ENCODE measurements around the gene HBG1.

Gene HBG1

GRCh38 chr11:5239046-5239445 lies 10.6 kb downstream of the HBG1 start:
- H3K9me3 Mint-ChIP-seq = no peaks in the 10 kb centered on the region
- DNase-seq (ENCODE audit: low spot score in 2 of 2) = no peak

DNA sequence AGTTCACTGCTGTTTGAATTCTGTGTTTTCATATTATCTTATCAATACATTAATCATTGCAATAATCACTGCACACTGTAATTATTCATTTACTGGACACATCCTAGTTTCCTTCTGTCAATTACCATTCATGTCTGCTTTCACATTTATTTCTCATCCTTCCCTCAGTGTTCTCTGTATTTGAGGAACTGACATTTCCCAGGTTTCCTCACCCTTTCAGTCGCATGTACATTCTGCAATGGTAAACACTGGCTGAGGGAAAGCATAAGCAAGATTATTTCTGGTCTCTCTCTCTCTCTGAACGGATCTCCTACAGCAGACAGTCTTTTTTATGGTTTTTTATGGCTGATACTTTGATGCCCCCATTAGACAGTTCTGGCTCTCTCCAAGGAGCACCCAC lies 11.2 kb downstream of the HBG1 start:
- Mint-ChIP-seq H3K4me1 (no peaks in the 10 kb centered on the region), H3K36me3 (ENCODE audit: insufficient read depth) (no peaks in the 10 kb centered on the region)

More at GRCh38 chr11:5239046-5239445, 10.6 kb downstream of the HBG1 start:
- Mint-ChIP-seq H3K4me3 (no peak overlapping the region), H3K36me3 (ENCODE audit: insufficient read depth) (no peaks in the 10 kb centered on the region), H3K27me3 (no peaks in the 10 kb centered on the region), H3K27ac (ENCODE audit: low read depth) (no peak overlapping the region), H3K4me1 (no peaks in the 10 kb centered on the region)
- no peak for ATAC-seq (replicated peaks; ENCODE audit: extremely low read depth, poor library complexity, severe bottlenecking)

DNA sequence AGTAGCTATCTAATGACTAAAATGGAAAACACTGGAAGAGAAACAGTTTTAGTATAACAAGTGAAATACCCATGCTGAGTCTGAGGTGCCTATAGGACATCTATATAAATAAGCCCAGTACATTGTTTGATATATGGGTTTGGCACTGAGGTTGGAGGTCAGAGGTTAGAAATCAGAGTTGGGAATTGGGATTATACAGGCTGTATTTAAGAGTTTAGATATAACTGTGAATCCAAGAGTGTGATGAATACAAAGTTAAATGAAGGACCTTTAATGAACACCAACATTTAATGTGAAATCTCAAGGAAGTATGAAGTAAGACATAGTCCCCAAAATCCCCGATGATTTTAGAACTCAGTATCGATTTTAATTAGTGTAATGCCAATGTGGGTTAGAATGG lies 12.2 kb downstream of the HBG1 start:
- ATAC-seq (replicated peaks; ENCODE audit: extremely low read depth, poor library complexity, severe bottlenecking) (no peak), DNase-seq (ENCODE audit: low spot score in 2 of 2) (no peak)
- Mint-ChIP-seq H3K4me3 (no peak overlapping the region), H3K9me3 (no peaks in the 10 kb centered on the region), H3K27ac (ENCODE audit: low read depth) (no peak overlapping the region), H3K27me3 (no peaks in the 10 kb centered on the region), H3K36me3 (ENCODE audit: insufficient read depth) (no peaks in the 10 kb centered on the region), H3K4me1 (no peaks in the 10 kb centered on the region)

More for the DNA sequence above, 11.2 kb downstream of the HBG1 start:
- Mint-ChIP-seq H3K27ac (ENCODE audit: low read depth) (no peak overlapping the region), H3K9me3 (no peaks in the 10 kb centered on the region), H3K27me3 (no peaks in the 10 kb centered on the region), H3K4me3 (no peak overlapping the region)
- DNase-seq (ENCODE audit: low spot score in 2 of 2) = no peak
- no peak for ATAC-seq (replicated peaks; ENCODE audit: extremely low read depth, poor library complexity, severe bottlenecking)

GRCh38 chr11:5235364-5236095 lies 14.1 kb downstream of the HBG1 start:
- Mint-ChIP-seq H3K27ac (ENCODE audit: low read depth) (no peak overlapping the region), H3K4me1 (no peaks in the 10 kb centered on the region), H3K27me3 (no peaks in the 10 kb centered on the region), H3K9me3 (no peaks in the 10 kb centered on the region), H3K4me3 (no peak overlapping the region), H3K36me3 (ENCODE audit: insufficient read depth) (no peaks in the 10 kb centered on the region)
- ATAC-seq (replicated peaks; ENCODE audit: extremely low read depth, poor library complexity, severe bottlenecking) (no peak), DNase-seq (ENCODE audit: low spot score in 2 of 2) (no peak)

- H3K27me3 Mint-ChIP-seq = no peaks in the 10 kb centered on the region
- no peak within 1 kb of the TSS for H3K27ac Mint-ChIP-seq (ENCODE audit: low read depth)
- ATAC-seq (replicated peaks; ENCODE audit: extremely low read depth, poor library complexity, severe bottlenecking) = no peak
- no peak for DNase-seq (ENCODE audit: low spot score in 2 of 2)
- H3K9me3 Mint-ChIP-seq = no peaks in the 10 kb centered on the region
- H3K4me3 Mint-ChIP-seq = no peak within 1 kb of the TSS
- no peaks in the 10 kb centered on the region for H3K4me1 Mint-ChIP-seq
- no peaks in the 10 kb centered on the region for H3K36me3 Mint-ChIP-seq (ENCODE audit: insufficient read depth)
Measured at GRCh38 chr11:5234381-5234834, 15.2 kb downstream of the HBG1 start, which contains the start of gene HBD. Gene HBD (minus strand): TSS chr11:5234483. CDS start chr11:5234433, 50 bp downstream.

- H3K27ac Mint-ChIP-seq (ENCODE audit: low read depth) = no peak overlapping the region
- no peaks in the 10 kb centered on the region for H3K4me1 Mint-ChIP-seq
Measured at GRCh38 chr11:5233307-5233706, 16.4 kb downstream of the HBG1 start.

DNA sequence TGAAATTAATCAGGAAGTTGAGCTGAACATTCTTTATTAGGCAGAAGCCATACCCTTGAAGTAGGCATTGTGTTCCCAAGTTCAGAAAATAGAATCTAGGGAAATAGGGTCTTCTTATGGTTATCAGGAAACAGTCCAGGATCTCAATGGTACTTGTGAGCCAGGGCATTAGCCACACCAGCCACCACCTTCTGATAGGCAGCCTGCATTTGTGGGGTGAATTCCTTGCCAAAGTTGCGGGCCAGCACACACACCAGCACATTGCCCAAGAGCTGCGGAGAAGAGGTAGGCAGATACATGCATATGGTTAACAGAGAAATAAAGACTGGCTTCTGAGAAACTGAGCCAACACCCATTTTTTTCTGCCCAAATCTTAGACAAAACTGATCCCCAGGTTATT lies 16.8 kb downstream of the HBG1 start:
- H3K4me1 Mint-ChIP-seq = no peaks in the 10 kb centered on the region
- H3K36me3 Mint-ChIP-seq (ENCODE audit: insufficient read depth) = no peaks in the 10 kb centered on the region
- DNase-seq (ENCODE audit: low spot score in 2 of 2) (no peak), ATAC-seq (replicated peaks; ENCODE audit: extremely low read depth, poor library complexity, severe bottlenecking) (no peak)
- H3K27ac Mint-ChIP-seq (ENCODE audit: low read depth) = no peak overlapping the region
- H3K4me3 Mint-ChIP-seq = no peak overlapping the region
- no peaks in the 10 kb centered on the region for H3K9me3 Mint-ChIP-seq
- no peaks in the 10 kb centered on the region for H3K27me3 Mint-ChIP-seq

More at GRCh38 chr11:5233307-5233706, 16.4 kb downstream of the HBG1 start:
- ATAC-seq (replicated peaks; ENCODE audit: extremely low read depth, poor library complexity, severe bottlenecking) (no peak), DNase-seq (ENCODE audit: low spot score in 2 of 2) (no peak)
- Mint-ChIP-seq H3K4me3 (no peak overlapping the region), H3K36me3 (ENCODE audit: insufficient read depth) (no peaks in the 10 kb centered on the region), H3K27me3 (no peaks in the 10 kb centered on the region), H3K9me3 (no peaks in the 10 kb centered on the region)

GRCh38 chr11:5232176-5232575 lies 17.5 kb downstream of the HBG1 start:
- no peak for DNase-seq (ENCODE audit: low spot score in 2 of 2)
- Mint-ChIP-seq H3K36me3 (ENCODE audit: insufficient read depth) (no peaks in the 10 kb centered on the region), H3K9me3 (no peaks in the 10 kb centered on the region), H3K4me1 (no peaks in the 10 kb centered on the region), H3K27me3 (no peaks in the 10 kb centered on the region), H3K27ac (ENCODE audit: low read depth) (no peak overlapping the region), H3K4me3 (no peak overlapping the region)
- ATAC-seq (replicated peaks; ENCODE audit: extremely low read depth, poor library complexity, severe bottlenecking) = no peak

- Mint-ChIP-seq H3K27me3 (no peaks in the 10 kb centered on the region), H3K9me3 (no peaks in the 10 kb centered on the region), H3K27ac (ENCODE audit: low read depth) (no peak overlapping the region), H3K4me1 (no peaks in the 10 kb centered on the region), H3K4me3 (no peak overlapping the region), H3K36me3 (ENCODE audit: insufficient read depth) (no peaks in the 10 kb centered on the region)
- no peak for ATAC-seq (replicated peaks; ENCODE audit: extremely low read depth, poor library complexity, severe bottlenecking)
- DNase-seq (ENCODE audit: low spot score in 2 of 2) = no peak
Measured at GRCh38 chr11:5231111-5231510, 18.5 kb downstream of the HBG1 start.

DNA sequence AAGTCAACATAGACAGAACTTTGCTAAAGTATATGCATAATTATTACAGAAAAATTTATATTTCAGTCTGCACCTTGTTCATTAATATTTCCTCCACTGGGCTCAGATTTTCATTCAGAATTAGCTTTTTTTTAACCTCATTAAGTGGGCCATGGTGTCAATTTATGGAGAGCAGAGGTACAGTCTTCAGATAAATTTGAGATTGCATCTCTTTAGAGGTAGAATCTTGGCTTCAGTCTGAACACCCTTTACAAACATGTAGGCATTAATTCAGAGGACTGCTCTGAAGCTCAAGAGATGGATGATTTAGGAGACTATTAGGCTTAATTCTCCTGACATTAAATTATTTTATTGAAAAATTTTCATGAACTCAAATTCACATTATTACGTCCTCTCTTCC lies 19.4 kb downstream of the HBG1 start:
- H3K36me3 Mint-ChIP-seq (ENCODE audit: insufficient read depth) = no peaks in the 10 kb centered on the region
- ATAC-seq (replicated peaks; ENCODE audit: extremely low read depth, poor library complexity, severe bottlenecking) = no peak
- H3K4me1 Mint-ChIP-seq = no peaks in the 10 kb centered on the region
- H3K27ac Mint-ChIP-seq (ENCODE audit: low read depth) = no peak overlapping the region
- no peaks in the 10 kb centered on the region for H3K9me3 Mint-ChIP-seq
- no peak overlapping the region for H3K4me3 Mint-ChIP-seq
- no peak for DNase-seq (ENCODE audit: low spot score in 2 of 2)
- no peaks in the 10 kb centered on the region for H3K27me3 Mint-ChIP-seq

GRCh38 chr11:5229796-5230195 lies 19.9 kb downstream of the HBG1 start:
- no peak overlapping the region for H3K27ac Mint-ChIP-seq (ENCODE audit: low read depth)
- DNase-seq (ENCODE audit: low spot score in 2 of 2) (no peak), ATAC-seq (replicated peaks; ENCODE audit: extremely low read depth, poor library complexity, severe bottlenecking) (no peak)
- H3K27me3 Mint-ChIP-seq = no peaks in the 10 kb centered on the region
- no peaks in the 10 kb centered on the region for H3K4me1 Mint-ChIP-seq
- no peaks in the 10 kb centered on the region for H3K36me3 Mint-ChIP-seq (ENCODE audit: insufficient read depth)
- H3K9me3 Mint-ChIP-seq = no peaks in the 10 kb centered on the region
- H3K4me3 Mint-ChIP-seq = no peak overlapping the region

DNA sequence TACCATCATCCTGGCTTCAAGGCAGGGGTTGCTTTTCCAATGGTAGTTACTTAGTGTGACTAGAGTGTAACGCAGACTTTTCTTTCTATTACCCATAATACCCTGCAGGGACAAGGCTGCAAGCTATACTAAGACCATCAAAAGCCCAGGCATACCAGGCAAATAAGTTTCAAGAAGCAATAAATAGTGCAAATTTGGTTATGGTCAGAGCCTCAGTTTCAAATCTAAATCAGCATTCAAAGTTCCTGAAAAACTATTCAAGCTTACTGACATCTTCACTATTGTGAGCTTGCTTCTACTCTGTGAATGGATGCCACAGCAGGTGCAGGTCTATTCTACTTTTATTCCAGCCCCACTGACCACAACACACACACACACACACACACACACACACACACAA lies 20.3 kb downstream of the HBG1 start:
- Mint-ChIP-seq H3K36me3 (ENCODE audit: insufficient read depth) (no peaks in the 10 kb centered on the region), H3K9me3 (no peaks in the 10 kb centered on the region), H3K27ac (ENCODE audit: low read depth) (no peak overlapping the region), H3K4me3 (no peak overlapping the region), H3K27me3 (no peaks in the 10 kb centered on the region), H3K4me1 (no peaks in the 10 kb centered on the region)
- ATAC-seq (replicated peaks; ENCODE audit: extremely low read depth, poor library complexity, severe bottlenecking) (no peak), DNase-seq (ENCODE audit: low spot score in 2 of 2) (no peak)

DNA sequence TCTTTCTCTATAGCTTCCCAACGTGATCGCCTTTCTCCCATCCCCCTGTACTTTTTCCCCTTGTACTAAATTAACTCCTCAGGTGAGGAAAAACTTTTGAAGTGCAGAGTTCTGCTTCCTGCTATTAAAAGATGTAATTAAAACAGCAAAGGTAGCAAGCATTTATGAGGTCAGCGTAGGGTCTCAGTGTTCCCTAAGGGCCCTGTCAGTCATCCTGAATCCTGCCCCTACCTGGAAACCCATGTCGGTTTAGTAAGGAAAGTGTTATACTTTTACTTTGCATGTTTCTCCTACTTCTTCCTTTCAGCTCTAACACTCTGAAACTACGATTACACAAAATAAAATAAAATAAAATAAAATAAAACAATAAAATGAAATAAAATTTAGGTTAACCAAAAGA lies 21.5 kb downstream of the HBG1 start:
- H3K4me3 Mint-ChIP-seq = no peak overlapping the region
- no peaks in the 10 kb centered on the region for H3K27me3 Mint-ChIP-seq
- ATAC-seq (replicated peaks; ENCODE audit: extremely low read depth, poor library complexity, severe bottlenecking) (no peak), DNase-seq (ENCODE audit: low spot score in 2 of 2) (no peak)
- H3K9me3 Mint-ChIP-seq = no peaks in the 10 kb centered on the region
- H3K27ac Mint-ChIP-seq (ENCODE audit: low read depth) = no peak overlapping the region
- H3K4me1 Mint-ChIP-seq = no peaks in the 10 kb centered on the region
- H3K36me3 Mint-ChIP-seq (ENCODE audit: insufficient read depth) = no peaks in the 10 kb centered on the region
